Muscle of arm (tissue), 12 donors: ENCODE data around the gene APOE. TPM values are rescaled to one million over a fixed set of nuclear protein-coding genes. Genes with fewer than 3 reads are reported as not detected.
"Not testable (repeated sequence)": the region's sequence is repeated elsewhere in the genome, so short reads cannot be mapped to it uniquely, and the experiment has no call there.

Source experiments
- DNase-seq: peaks from one replicate; pipeline ENCODE4 v3.0.0-alpha.2; 2013
- polyA plus RNA-seq, 12 donors: library from polyadenylated mRNA; unstranded; fragments of 120-200 nt; gene quantifications; one replicate each; pipeline ENCODE4 v1.2.1, GENCODE V29; 2013; ENCODE audit not compliant: insufficient read length in 12 of 12

APOE gene
- polyA plus RNA-seq, 12 donors: 20.6 to 69.6 (median 36.6) TPM; not detected in 1

DNA sequence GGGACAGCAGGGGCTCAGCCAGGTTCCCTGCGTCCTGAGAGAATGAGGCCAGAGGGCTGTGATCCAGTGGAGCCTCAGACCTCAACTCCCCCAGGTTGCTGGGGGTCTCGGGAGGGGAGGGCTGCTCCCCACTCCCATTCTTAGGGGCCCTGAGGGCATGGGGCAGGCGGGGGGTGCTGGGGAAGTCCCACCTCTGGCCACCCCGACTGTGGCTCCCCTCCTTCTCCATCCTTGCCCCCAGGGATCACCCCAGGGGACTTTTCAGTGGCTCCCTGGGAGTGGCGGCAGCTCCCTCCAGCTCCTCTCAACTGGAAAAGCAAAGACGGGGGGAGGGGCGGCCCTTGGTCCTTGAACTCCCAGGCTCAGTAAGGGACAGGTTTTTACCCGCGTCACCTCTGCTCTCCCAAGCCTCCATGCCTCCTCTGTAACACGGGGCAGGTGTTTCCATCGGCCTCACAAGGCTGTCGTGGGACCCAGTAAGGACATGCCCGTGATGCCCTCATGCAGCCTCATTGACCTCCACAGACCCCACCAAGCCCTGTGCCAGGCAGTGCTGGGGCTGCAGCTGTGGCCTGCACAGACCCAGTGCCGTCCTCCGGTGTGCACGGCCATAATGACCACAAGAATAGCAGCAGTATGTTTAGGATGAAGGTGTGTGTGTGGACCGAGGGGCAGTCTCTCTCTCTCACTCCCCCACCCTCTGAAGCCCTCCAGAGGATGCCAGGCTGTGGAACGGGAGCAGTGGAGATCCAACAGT lies 26.1 kb upstream of the APOE start:
- DNase-seq: no peak

- no peak for DNase-seq
These were observed 23.5 kb upstream of the APOE start for GRCh38 chr19:44882063-44882462.

GRCh38 chr19:44882619-44883397 lies 22.8 kb upstream of the APOE start:
- not testable (repeated sequence) for DNase-seq

DNA sequence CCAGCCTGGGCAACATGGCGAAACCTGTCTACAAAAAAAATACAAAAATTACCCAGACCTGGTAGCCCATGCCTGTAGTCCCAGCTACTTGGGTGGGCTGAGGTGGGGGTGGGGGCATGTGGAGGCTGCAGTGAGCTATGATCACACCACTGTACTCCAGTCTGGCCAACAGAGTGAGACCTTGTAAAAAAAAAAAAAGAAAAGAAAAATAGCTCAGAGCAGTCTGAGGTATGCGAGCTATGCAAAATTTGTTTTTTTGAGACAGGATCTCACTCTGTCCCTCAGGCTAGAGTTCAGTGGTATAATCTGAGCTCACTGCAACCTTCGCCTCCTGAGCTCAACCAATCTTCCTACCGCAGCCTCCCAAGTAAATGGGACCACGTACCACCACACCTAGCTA lies 21.7 kb upstream of the APOE start:
- no peak for DNase-seq

- no peak for DNase-seq
These were observed 21.0 kb upstream of the APOE start for GRCh38 chr19:44884566-44884965.

DNA sequence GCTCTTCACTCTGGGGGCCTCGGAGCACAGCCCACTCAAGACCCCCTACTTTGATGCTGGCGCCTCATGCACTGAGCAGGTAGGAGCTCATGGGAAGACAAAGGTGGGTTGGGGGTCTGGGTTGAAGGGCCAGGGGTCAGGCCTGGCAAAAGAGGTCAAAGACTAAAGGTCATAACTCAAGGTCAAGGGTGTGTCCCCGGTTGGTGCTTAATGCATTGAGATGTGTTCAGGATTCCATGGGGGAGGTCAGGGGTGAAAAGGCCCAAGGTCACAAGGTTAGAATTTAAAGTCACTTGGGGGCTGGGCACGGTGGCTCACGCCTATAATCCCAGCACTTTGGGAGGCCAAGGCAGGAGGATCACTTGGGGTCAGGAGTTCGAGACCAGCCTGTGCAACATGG lies 19.5 kb upstream of the APOE start:
- DNase-seq: no peak

DNA sequence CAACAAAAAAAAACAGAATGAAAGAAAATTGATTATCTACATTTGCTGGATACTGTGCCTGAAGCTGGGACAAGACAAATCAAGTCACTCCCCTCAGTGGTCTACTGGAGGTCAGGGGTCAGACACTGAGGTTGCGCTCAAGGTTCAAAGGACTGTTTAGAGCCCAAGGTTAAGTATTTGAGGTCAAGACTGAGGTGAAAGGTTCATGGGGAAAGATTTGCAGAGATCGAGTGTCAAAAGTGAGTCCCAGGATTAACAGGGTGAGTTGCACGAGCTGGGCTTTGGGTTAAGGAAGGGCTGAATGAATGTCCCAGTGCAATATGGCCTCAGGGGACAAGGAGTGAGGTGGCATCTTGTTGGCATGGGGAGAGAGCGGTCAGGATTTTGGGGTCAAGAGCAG lies 17.9 kb upstream of the APOE start:
- no peak for DNase-seq

DNA sequence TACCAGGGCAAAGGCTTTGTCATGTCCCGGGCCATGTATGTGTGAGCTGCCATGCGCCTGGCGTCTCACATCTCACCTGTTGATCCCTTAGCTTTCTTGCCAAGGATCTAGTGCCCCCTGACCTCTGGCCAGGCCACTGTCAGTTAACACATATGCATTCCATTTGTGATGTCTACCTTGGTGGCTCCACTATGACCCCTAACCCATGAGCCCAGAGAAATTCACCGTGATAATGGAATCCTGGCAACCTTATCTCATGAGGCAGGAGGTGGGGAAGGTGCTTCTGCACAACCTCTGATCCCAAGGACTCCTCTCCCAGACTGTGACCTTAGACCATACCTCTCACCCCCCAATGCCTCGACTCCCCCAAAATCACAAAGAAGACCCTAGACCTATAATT lies 17.3 kb upstream of the APOE start:
- not testable (repeated sequence) for DNase-seq

GRCh38 chr19:44889830-44890365 lies 15.7 kb upstream of the APOE start:
- DNase-seq: no peak

GRCh38 chr19:44890366-44891015 lies 15.1 kb upstream of the APOE start:
- DNase-seq: peak; percentile 100

DNA sequence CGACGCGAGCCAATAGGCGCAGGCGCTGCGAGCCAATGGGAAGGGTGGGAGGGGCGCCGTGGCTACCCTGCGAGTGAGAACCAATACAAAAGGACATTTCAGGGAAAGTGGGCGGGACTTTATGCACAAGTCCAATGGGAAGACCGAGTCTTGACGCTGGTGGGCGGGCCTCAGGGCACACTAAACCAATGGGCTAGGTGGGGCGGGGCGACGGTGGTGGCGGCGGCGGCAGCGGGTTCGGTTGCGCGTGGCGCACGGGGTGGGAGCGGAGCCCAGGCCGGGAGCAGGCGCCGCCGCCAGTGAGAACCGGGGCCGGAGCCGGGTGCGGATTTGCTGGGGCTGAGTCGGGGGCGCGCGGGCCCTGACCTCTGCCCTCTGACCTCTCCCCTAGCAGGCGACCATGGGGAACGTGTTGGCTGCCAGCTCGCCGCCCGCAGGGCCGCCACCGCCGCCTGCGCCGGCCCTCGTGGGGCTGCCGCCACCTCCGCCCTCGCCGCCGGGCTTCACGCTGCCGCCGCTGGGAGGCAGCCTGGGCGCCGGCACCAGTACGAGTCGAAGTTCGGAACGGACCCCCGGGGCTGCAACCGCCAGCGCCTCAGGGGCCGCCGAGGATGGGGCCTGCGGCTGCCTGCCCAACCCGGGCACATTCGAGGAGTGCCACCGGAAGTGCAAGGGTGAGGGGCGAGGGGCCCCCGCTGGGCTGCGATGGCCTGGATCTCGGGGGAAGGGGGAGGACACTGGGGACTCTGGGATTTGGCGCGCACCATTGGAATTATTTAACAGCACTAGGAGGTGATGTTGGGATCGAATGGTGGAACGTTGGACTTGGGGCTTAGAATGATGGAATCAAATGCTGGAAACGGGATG lies 14.3 kb upstream of the APOE start, which contains the start of gene TOMM40:
TSS of gene TOMM40 (plus strand) at position 239 of the 867 bp plus-strand sequence. CDS start at position 401, 162 bp downstream.
- no peak for DNase-seq

GRCh38 chr19:44892932-44893331 lies 12.7 kb upstream of the APOE start:
- no peak for DNase-seq

DNA sequence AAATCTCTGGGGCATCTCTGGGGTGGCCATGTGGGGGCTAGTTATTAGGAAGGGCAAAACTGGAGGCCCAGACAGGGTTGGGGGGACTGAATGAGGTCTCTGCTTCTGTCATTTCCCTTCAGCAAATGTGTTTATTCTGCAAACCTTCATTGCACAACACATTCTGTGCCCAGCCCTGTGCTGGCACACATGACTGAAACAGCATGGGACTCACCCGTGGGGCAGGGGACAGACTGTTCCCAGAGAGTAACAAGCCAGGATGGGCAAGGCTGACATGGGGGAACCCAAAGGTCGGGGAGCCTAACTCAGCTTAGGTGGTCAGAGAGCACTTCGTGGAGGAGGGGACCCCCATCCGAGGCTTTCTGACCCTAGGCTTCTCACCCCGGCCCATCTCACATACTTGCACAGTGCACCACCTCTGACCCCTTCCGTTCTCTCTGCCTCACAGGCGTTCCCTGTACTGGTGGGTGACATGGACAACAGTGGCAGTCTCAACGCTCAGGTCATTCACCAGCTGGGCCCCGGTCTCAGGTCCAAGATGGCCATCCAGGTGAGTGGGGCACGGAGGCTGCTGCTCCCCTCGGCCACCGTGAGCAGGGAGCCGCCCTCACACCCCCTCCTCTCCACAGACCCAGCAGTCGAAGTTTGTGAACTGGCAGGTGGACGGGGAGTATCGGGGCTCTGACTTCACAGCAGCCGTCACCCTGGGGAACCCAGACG lies 12.1 kb upstream of the APOE start:
- no peak for DNase-seq

- DNase-seq: no peak
These were observed 11.6 kb upstream of the APOE start for GRCh38 chr19:44894052-44894400.

DNA sequence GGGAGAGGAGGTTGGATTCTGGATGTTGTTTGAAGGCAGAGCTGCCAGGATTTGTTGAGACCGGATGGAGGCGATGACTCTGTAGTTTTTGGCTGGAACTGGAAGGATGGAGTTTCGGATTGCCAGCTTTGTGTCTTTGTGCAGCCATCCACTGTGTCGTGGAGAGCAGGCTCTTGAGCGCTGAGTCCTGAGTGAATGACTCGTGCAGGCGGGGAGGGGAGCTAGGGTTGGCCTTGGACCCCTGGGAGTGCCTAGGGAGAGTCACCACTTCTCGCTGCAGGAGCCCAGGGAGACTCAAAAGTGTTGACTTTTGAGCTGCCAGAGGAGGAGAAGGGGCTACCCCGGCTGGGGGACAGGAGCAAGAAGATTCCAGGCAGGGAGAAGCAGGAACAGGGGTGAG lies 10.7 kb upstream of the APOE start:
- DNase-seq: no peak

- DNase-seq: no peak
These were observed 7.8 kb upstream of the APOE start for GRCh38 chr19:44897835-44898234.

GRCh38 chr19:44900328-44901244 lies 5.0 kb upstream of the APOE start:
- no peak for DNase-seq

GRCh38 chr19:44903216-44903601 lies 2.4 kb upstream of the APOE start:
- no peak for DNase-seq

DNA sequence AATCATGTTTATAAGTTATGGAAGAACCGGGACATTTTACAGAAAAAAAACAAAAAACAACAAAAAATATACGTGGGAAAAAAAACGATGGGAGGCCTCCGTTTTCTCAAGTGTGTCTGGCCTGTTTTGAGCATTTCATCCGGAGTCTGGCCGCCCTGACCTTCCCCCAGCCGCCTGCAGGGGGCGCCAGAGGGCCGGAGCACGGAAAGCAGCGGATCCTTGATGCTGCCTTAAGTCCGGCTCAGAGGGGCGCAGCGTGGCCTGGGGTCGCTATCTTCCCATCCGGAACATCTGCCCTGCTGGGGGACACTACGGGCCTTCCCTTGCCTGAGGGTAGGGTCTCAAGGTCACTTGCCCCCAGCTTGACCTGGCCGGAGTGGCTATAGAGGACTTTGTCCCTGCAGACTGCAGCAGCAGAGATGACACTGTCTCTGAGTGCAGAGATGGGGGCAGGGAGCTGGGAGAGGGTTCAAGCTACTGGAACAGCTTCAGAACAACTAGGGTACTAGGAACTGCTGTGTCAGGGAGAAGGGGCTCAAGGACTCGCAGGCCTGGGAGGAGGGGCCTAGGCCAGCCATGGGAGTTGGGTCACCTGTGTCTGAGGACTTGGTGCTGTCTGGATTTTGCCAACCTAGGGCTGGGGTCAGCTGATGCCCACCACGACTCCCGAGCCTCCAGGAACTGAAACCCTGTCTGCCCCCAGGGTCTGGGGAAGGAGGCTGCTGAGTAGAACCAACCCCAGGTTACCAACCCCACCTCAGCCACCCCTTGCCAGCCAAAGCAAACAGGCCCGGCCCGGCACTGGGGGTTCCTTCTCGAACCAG lies 1.8 kb upstream of the APOE start:
- DNase-seq: peak; percentile 78
